ENCODE data around the gene CARMIL3. TPM values are rescaled to one million over a fixed set of nuclear protein-coding genes. Genes with fewer than 3 reads are reported as not detected.

The CARMIL3 gene
- total and polyA plus RNA-seq, 2 of the 8 experiments (the other 6 are each of a cell fraction or from before 2014, with no cell fraction given), result 6.0 to 9.0 TPM

DNA sequence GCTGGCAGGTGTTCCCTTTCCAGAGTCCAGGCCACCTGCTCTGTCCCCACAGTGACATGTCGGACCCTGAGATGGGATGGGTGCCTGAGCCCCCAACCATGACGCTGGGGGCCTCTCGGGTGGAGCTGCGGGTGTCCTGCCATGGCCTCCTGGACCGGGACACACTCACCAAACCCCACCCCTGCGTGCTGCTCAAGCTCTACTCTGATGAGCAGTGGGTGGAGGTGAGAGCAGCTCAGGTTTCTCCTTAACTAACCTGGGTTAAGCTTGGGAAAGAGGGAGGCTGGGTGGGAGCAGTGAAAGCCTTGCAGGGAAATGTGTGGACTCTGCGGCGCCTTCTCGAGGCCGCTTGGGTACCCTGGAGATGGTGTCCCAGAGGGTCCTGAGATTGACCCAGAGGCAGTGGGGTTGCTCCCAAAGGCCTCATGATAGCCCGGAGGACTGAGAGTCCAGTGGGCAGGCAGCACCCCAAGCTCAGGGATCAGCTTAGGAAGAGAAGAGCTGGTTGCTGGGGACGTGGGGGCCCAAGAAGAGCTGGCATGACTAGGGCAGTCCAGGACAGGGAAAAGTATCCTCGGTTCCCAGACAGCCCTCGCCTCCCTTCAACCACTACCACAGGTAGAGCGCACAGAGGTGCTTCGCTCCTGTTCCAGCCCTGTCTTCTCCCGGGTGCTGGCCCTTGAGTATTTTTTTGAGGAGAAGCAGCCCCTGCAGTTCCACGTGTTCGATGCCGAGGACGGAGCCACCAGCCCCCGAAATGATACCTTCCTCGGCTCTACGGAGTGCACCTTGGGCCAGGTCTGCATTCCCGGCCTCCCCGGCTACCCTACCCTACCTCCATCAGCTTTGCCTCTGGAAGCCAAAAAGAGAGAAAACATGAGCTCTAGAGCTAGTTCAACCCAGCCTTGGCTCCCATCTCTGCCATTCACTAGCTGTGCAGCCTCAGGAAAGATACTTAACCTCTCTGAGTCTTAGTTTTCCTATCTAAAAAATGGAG, 21.4 kb downstream of the CARMIL3 start:
- H2BK20ac ChIP-seq (ENCODE audit: low read length), result no peak overlapping the region
- no peaks in the 10 kb centered on the region for H3K36me3 ChIP-seq (ENCODE audit: control insufficient read depth in 2 of 4, insufficient read depth in 4 of 4, low read length in 3 of 4)
- no peak overlapping the region for H2AK5ac ChIP-seq (ENCODE audit: low read depth, low read length)
- 86% methylated on average over 24 of the region's 26 CpGs; no CpG with 5 or more reads in 1 of the 2 experiments for WGBS, 2 experiments (ENCODE audit: extremely low coverage in 1 of 2, insufficient coverage in 1 of 2, insufficient read length in 1 of 2, insufficient replicate concordance in 2 of 2, low coverage in 1 of 2, low lambda C conversion rate in 2 of 2, missing lambda C conversion rate in 1 of 2)
- H3K18ac ChIP-seq (ENCODE audit: extremely low read depth, low read length), result no peak overlapping the region
- H3K4ac ChIP-seq (replicated peaks; ENCODE audit: insufficient read length, low read depth, low read length), result no peak overlapping the region
- no peak overlapping the region for H4K91ac ChIP-seq (replicated peaks; ENCODE audit: insufficient read length, low read length)
- H3K23me2 ChIP-seq (ENCODE audit: low read depth, low read length), result no peaks in the 10 kb centered on the region
- H3K4me1 ChIP-seq (replicated peaks in 1 of 4; ENCODE audit: control insufficient read depth in 3 of 4, insufficient read depth in 4 of 4, low read length in 3 of 4), result peaks cover 0 to 1% (median 0%) of the 10 kb centered on the region in 4 experiments; a peak in 2 of 7 replicates
- no peak for FAIRE-seq
- CTCF ChIA-PET (ENCODE audit: partially characterized antibody), result interaction anchor here (1.0 to 23.8 kb wide), 10 partner anchors 12 to 235 kb away, joined by 3 to 316 read pairs (median 8); partner anchors contain the start of gene PCK2
- no peak overlapping the region for H2BK15ac ChIP-seq (ENCODE audit: low read length)
- no peak overlapping the region for H3K4me2 ChIP-seq (ENCODE audit: insufficient read depth in 1 of 2, low read depth in 2 of 2, low read length in 2 of 2)
- no peaks in the 10 kb centered on the region for H3K79me1 ChIP-seq (ENCODE audit: low read depth, low read length)
- H3K14ac ChIP-seq (ENCODE audit: insufficient read length), result no peak overlapping the region
- no peak overlapping the region for H2BK120ac ChIP-seq (replicated peaks; ENCODE audit: low read depth, low read length)
- H3K27ac ChIP-seq (ENCODE audit: low read depth, low read length), result no peak overlapping the region
- DNase-seq (ENCODE audit: low read depth in 1 of 2, low spot score in 2 of 2), result no peak
- H2BK12ac ChIP-seq (ENCODE audit: low read depth, low read length), result no peak overlapping the region; the same call in 1 of the 2 replicates
- H3K23ac ChIP-seq (ENCODE audit: insufficient read length), result no peak overlapping the region
- no peak overlapping the region for H4K5ac ChIP-seq (ENCODE audit: insufficient read length, low read depth, low read length)
- H4K20me1 ChIP-seq (replicated peaks in 1 of 2; ENCODE audit: control insufficient read depth in 1 of 2, insufficient read depth in 2 of 2, low read length in 2 of 2), result no peaks in the 10 kb centered on the region
- H2AFZ ChIP-seq (ENCODE audit: low read length), result no peak overlapping the region
- POLR2A ChIA-PET (ENCODE audit: partially characterized antibody), result interaction anchor here (1.0 to 27.2 kb wide), 5 partner anchors 8 to 108 kb away, joined by 3 to 626 read pairs (median 5); partner anchors contain the start of gene PCK2
- H4K8ac ChIP-seq (ENCODE audit: extremely low read depth, insufficient read depth, low read length), result peak overlapping the region; percentile 31; the same call in 1 of the 2 replicates
- H2BK5ac ChIP-seq (ENCODE audit: low read depth, low read length), result no peak overlapping the region
- H3K56ac ChIP-seq (replicated peaks; ENCODE audit: insufficient read length, low read depth, low read length), result no peak overlapping the region
- H3K4me3 ChIP-seq (ENCODE audit: extremely low read depth in 1 of 4, insufficient read depth in 2 of 4, low read depth in 3 of 4, low read length in 4 of 4), result no peak overlapping the region
- no peaks in the 10 kb centered on the region for H3K79me2 ChIP-seq (ENCODE audit: control insufficient read depth in 1 of 2, insufficient read depth in 2 of 2, low read length in 2 of 2)
- no peaks in the 10 kb centered on the region; a peak in 1 of 7 replicates for H3K27me3 ChIP-seq (replicated peaks in 1 of 4; ENCODE audit: control insufficient read depth in 3 of 4, extremely low read depth in 1 of 4, insufficient read depth in 3 of 4, low read length in 3 of 4)
- no peaks in the 10 kb centered on the region for H3K9me3 ChIP-seq (ENCODE audit: insufficient read depth in 2 of 2, low read depth in 1 of 2, low read length in 1 of 2)
- H3K9ac ChIP-seq (replicated peaks in 1 of 4; ENCODE audit: extremely low read depth in 1 of 4, low read depth in 3 of 4, low read length in 3 of 4), result no peak overlapping the region
- TF ChIP-seq SUZ12 (IDR thresholded peaks at IDR 0.05; ENCODE audit: low read length) (no peak), SRF (IDR thresholded peaks at IDR 0.05; ENCODE audit: low read depth, low read length) (no peak)
- TF ChIP-seq, protein P1, sequence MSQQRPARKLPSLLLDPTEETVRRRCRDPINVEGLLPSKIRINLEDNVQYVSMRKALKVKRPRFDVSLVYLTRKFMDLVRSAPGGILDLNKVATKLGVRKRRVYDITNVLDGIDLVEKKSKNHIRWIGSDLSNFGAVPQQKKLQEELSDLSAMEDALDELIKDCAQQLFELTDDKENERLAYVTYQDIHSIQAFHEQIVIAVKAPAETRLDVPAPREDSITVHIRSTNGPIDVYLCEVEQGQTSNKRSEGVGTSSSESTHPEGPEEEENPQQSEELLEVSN (IDR thresholded peaks at IDR 0.05), result no peak

Measured in H1 (cell line).